ENCODE data around the gene THSD8.

DNA sequence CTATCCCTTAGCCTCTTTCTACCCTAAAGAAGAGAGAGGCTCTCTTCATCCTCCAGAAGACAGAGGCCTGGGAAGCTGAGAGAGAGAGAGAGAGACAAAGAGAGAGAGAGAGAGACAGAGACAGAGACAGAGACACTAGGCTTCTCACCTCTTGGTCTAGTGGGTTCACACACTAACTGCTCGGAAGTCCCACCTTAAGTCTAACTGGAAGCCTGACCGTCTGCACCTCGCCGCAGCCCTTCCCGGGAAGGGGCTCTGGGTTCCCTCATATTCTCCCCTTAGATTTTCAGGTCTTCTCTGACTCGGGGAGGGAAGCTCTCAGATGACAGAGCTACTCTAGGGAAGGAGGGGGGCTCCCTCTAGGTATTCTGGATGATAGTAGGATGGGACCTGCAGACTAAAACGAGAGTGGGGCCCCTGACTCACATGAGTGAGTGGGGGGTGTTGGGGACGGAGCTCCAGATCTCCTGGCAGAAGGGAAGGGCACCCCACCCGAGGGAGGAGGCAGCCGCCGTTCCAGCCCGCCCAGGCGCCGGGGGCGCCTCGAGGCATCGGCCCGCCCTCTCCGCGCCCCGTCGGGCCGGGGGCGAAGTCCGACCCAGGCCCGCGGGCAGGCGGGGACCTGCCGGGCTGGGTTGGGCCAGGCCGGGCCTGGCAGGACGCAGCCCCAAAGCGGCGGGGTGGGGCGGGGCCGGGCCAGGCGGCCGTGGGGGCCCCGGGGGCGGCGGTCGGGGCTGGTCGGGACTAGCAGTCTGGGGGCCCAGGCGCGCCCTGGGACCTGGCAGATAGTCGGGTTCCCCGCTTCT, 12.6 kb upstream of the THSD8 start:
- TF ChIP-seq EZH2 (IDR thresholded peaks at IDR 0.05; ENCODE audit: insufficient read depth, poor library complexity, severe bottlenecking) (no peak), EZH2phosphoT487 (IDR thresholded peaks at IDR 0.05; ENCODE audit: insufficient read depth, low read depth) (no peak)

Data from GM23248 (cell line).